Measurements from ENCODE around the gene CDH8.

CDH8 gene

GRCh38 chr16:62035115-62036092, 834 bp downstream of the CDH8 start:
- intact Hi-C loops (cut with DNase I), result loop anchor here (10.0 kb wide), 1 partner anchor 101 kb away; no protein-coding TSS in a partner anchor
- peak in 40 of 42 donors; percentile 16 to 74 (median 49) for DNase-seq

GRCh38 chr16:62034231-62035114, 1.8 kb downstream of the CDH8 start:
- intact Hi-C loops (cut with DNase I), result loop anchor here (10.0 kb wide), 1 partner anchor 100 kb away; no protein-coding TSS in a partner anchor
- DNase-seq, result peak in 39 of 42 donors; percentile 22 to 73 (median 45)

- intact Hi-C loops (cut with DNase I), result loop anchor here (10.0 kb wide), 1 partner anchor 98 kb away; no protein-coding TSS in a partner anchor
- DNase-seq, result no peak
Observed at GRCh38 chr16:62033065-62033464, 3.2 kb downstream of the CDH8 start.

GRCh38 chr16:62029947-62030346, 6.3 kb downstream of the CDH8 start:
- DNase-seq, result no peak
- intact Hi-C loops (cut with DNase I), result loop anchor here (10.0 kb wide), 1 partner anchor 95 kb away; no protein-coding TSS in a partner anchor

- intact Hi-C loops (cut with DNase I), result no loop called here
- no peak for DNase-seq
Observed at GRCh38 chr16:62022688-62023087, 13.6 kb downstream of the CDH8 start.

- intact Hi-C loops (cut with DNase I), result no loop called here
Observed at GRCh38 chr16:62021161-62021581, 15.1 kb downstream of the CDH8 start.

GRCh38 chr16:62020681-62021080, 15.6 kb downstream of the CDH8 start:
- intact Hi-C loops (cut with DNase I), result no loop called here
- no peak for DNase-seq

More at GRCh38 chr16:62021161-62021581, 15.1 kb downstream of the CDH8 start:
- DNase-seq, result peak in 2 of 42 donors; percentile 29 to 63

- no peak for DNase-seq
- intact Hi-C loops (cut with DNase I), result no loop called here
Observed at GRCh38 chr16:62019851-62020250, 16.4 kb downstream of the CDH8 start.

- peak in 20 of 42 donors; percentile 16 to 63 (median 44) for DNase-seq
- intact Hi-C loops (cut with DNase I), result no loop called here
Observed at GRCh38 chr16:62018301-62019060, 17.8 kb downstream of the CDH8 start.

GRCh38 chr16:62014319-62014923, 21.8 kb downstream of the CDH8 start:
- intact Hi-C loops (cut with DNase I), result no loop called here
- DNase-seq, result peak in 2 of 42 donors; percentile 43 to 51

GRCh38 chr16:62010186-62010585, 26.1 kb downstream of the CDH8 start:
- intact Hi-C loops (cut with DNase I), result no loop called here
- peak in 28 of 42 donors; percentile 23 to 79 (median 48) for DNase-seq

GRCh38 chr16:61998460-61998859, 37.8 kb downstream of the CDH8 start:
- DNase-seq, result no peak
- intact Hi-C loops (cut with DNase I), result no loop called here

GRCh38 chr16:61993108-61993507, 43.1 kb downstream of the CDH8 start:
- intact Hi-C loops (cut with DNase I), result no loop called here
- no peak for DNase-seq

GRCh38 chr16:61987474-61988012, 48.7 kb downstream of the CDH8 start:
- no peak for DNase-seq
- intact Hi-C loops (cut with DNase I), result no loop called here

GRCh38 chr16:61969077-61969382, 67.2 kb downstream of the CDH8 start:
- DNase-seq, result no peak
- intact Hi-C loops (cut with DNase I), result no loop called here

GRCh38 chr16:61968242-61969076, 67.8 kb downstream of the CDH8 start:
- DNase-seq, result peak in 9 of 42 donors; percentile 9 to 42 (median 16)

More at GRCh38 chr16:61968242-61969076, 67.8 kb downstream of the CDH8 start:
- intact Hi-C loops (cut with DNase I), result no loop called here
